B cell (primary cell): ENCODE data around the gene CMIP. TPM values are rescaled to one million over a fixed set of nuclear protein-coding genes. Genes with fewer than 3 reads are reported as not detected.

Source experiments
- ATAC-seq: fragments of 200-7000 bp; cut with Tn5 transposase; one replicate; pipeline ENCODE4 v1.10.0; 2021; ENCODE audit warnings: low read depth, mild to moderate bottlenecking, moderate number of reproducible peaks, moderate library complexity
- CTCF ChIA-PET: fragments of 350-600 bp; sonication (Branson Sonifier 250); formaldehyde crosslinking; loops from one replicate; lab custom pipeline; 2021; ENCODE audit warnings: antibody characterized with exemption, inconsistent platforms; lab: Charles Lee
- POLR2A ChIA-PET: fragments of 350-600 bp; sonication (Branson Sonifier 250); formaldehyde crosslinking; loops from one replicate; lab custom pipeline; 2021; ENCODE audit warnings: antibody characterized with exemption; lab: Charles Lee
- DNase-seq: peaks from one replicate; pipeline ENCODE4 v3.0.0; 2013
- H2AFZ ChIP-seq: 2 replicates; pipeline ENCODE4 v1.6.1; 2012; ENCODE audit warnings: mild to moderate bottlenecking, low read depth, low read length; ENCODE audit not compliant: insufficient read depth, poor library complexity, severe bottlenecking
- H3K27ac ChIP-seq, 2 donors: 1 replicate in 1 of 2; 2 replicates in 1 of 2; pipeline ENCODE4 v1.5.1; 2012 to 2013; ENCODE audit warnings: low read length in 2 of 2, mild to moderate bottlenecking in 2 of 2, moderate library complexity in 1 of 2
- H3K27me3 ChIP-seq, 4 experiments: fragments of 200-600 bp in 1 of 4; sonication (generic) in 1 of 4; replicated peaks in 1 of 4; 1 replicate in 2 of 4; 2 replicates in 2 of 4; pipeline versions ENCODE4 v1.6.1 to v1.7.0; 2013 to 2016; ENCODE audit warnings: low read length in 3 of 4, mild to moderate bottlenecking in 2 of 4, mixed read lengths in 1 of 4, moderate library complexity in 1 of 4; ENCODE audit not compliant: insufficient read depth in 4 of 4, control insufficient read depth in 3 of 4; ENCODE audit errors: control extremely low read depth in 1 of 4
- H3K36me3 ChIP-seq, 2 experiments: replicated peaks in 1 of 2; 1 replicate in 1 of 2; 2 replicates in 1 of 2; pipeline versions ENCODE4 v1.6.1 to v1.7.1; 2013; ENCODE audit warnings: low read length in 1 of 2; ENCODE audit not compliant: insufficient read depth in 2 of 2, control insufficient read depth in 1 of 2; ENCODE audit errors: control extremely low read depth in 1 of 2, extremely low read depth in 1 of 2
- H3K4me1 ChIP-seq, 2 donors: fragments of 200-600 bp in 1 of 2; sonication (generic) in 1 of 2; 1 replicate in 1 of 2; 2 replicates in 1 of 2; pipeline versions ENCODE4 v1.5.1 to v1.6.1; 2013 to 2017; ENCODE audit warnings: low read length in 2 of 2; ENCODE audit not compliant: control insufficient read depth in 2 of 2, insufficient read depth in 2 of 2
- H3K4me2 ChIP-seq: replicated peaks from 2 replicates; pipeline ENCODE3; 2012; ENCODE audit warnings: mild to moderate bottlenecking, low read depth, low read length; ENCODE audit not compliant: poor library complexity, severe bottlenecking
- H3K4me3 ChIP-seq, 5 experiments: fragments of 200-600 bp in 1 of 5; sonication (generic) in 1 of 5; 1 replicate in 3 of 5; 2 replicates in 2 of 5; pipeline versions ENCODE4 v1.5.1 to v1.7.0; 2011 to 2016; ENCODE audit warnings: low read length in 4 of 5, mild to moderate bottlenecking in 4 of 5, low read depth in 2 of 5, control low read depth in 1 of 5, moderate library complexity in 1 of 5; ENCODE audit not compliant: insufficient read depth in 1 of 5; ENCODE audit errors: control extremely low read depth in 1 of 5, extremely low read depth in 1 of 5
- H3K79me2 ChIP-seq: fragments of 200-600 bp; sonication (generic); one replicate; pipeline ENCODE4 v1.6.0; 2016; ENCODE audit warnings: low read length; ENCODE audit not compliant: control insufficient read depth, insufficient read depth
- H3K9ac ChIP-seq: fragments of 200-600 bp; sonication (generic); 2 replicates; pipeline ENCODE4 v1.6.1; 2017; ENCODE audit warnings: mild to moderate bottlenecking, low read length, moderate library complexity
- H3K9me3 ChIP-seq, 3 donors: one replicate each; pipeline versions ENCODE4 v1.6.1 to v1.7.1; 2013; ENCODE audit warnings: low read length in 2 of 3; ENCODE audit not compliant: control insufficient read depth in 2 of 3, insufficient read depth in 1 of 3; ENCODE audit errors: control extremely low read depth in 1 of 3
- H4K20me1 ChIP-seq: 2 replicates; pipeline ENCODE4 v1.6.0; 2012; ENCODE audit warnings: mild to moderate bottlenecking, low read length; ENCODE audit not compliant: insufficient read depth, control insufficient read depth, poor library complexity, severe bottlenecking
- H3K27ac Mint-ChIP-seq: one replicate; pipeline ENCODE4 v1.8.0; 2021; ENCODE audit warnings: mixed read lengths
- H3K27me3 Mint-ChIP-seq: one replicate; pipeline ENCODE4 v1.8.0; 2021; ENCODE audit warnings: mixed read lengths
- H3K4me1 Mint-ChIP-seq: one replicate; pipeline ENCODE4 v1.8.0; 2021; ENCODE audit warnings: mixed read lengths
- H3K4me3 Mint-ChIP-seq: one replicate; pipeline ENCODE4 v1.8.0; 2021; ENCODE audit warnings: mixed read lengths
- H3K9me3 Mint-ChIP-seq: one replicate; pipeline ENCODE4 v1.8.0; 2022; ENCODE audit warnings: mixed read lengths; ENCODE audit not compliant: insufficient read depth
- EZH2 ChIP-seq: IDR thresholded peaks from 2 replicates; pipeline ENCODE4 v1.6.1; 2012; ENCODE audit warnings: borderline replicate concordance, low read depth, mild to moderate bottlenecking, moderate library complexity, low read length; ENCODE audit not compliant: insufficient read depth, poor library complexity, severe bottlenecking
- WGBS: methylation state at CpG from one replicate; pipeline ENCODE4 v1.1.5; 2013; ENCODE audit warnings: missing lambda C conversion rate; ENCODE audit not compliant: insufficient coverage; 5-methylcytosine and 5-hydroxymethylcytosine counted together
- intact Hi-C: fragments of 100-400 bp; cut with micrococcal nuclease; formaldehyde crosslinking; loops from one replicate; pipeline ENCODE4 v1.10.0; 2022
- polyA plus RNA-seq: library from polyadenylated mRNA; depleted of rRNA; stranded (reverse); fragments of >200 nt; gene quantifications from 2 replicates; pipeline ENCODE4 v1.2.3, GENCODE V29; 2012
- total RNA-seq, 2 donors: library from RNA; stranded (reverse); fragments of 120-200 nt in 1 of 2; gene quantifications; 1 replicate in 1 of 2; 2 replicates in 1 of 2; pipeline versions ENCODE4 v1.2.3 to v1.2.4, GENCODE V29; 2013 to 2022
- TF ChIP-seq, protein P1 (sequence below): fragments of 200-600 bp; IDR thresholded peaks from one replicate; pipeline ENCODE4 v1.8.0; 2022; ENCODE audit warnings: antibody characterized with exemption, mild to moderate bottlenecking

Gene CMIP
- total and polyA plus RNA-seq, 2 donors (not counting 1 experiment from before 2014, with no cell fraction given), result 27.1 to 155 TPM

DNA sequence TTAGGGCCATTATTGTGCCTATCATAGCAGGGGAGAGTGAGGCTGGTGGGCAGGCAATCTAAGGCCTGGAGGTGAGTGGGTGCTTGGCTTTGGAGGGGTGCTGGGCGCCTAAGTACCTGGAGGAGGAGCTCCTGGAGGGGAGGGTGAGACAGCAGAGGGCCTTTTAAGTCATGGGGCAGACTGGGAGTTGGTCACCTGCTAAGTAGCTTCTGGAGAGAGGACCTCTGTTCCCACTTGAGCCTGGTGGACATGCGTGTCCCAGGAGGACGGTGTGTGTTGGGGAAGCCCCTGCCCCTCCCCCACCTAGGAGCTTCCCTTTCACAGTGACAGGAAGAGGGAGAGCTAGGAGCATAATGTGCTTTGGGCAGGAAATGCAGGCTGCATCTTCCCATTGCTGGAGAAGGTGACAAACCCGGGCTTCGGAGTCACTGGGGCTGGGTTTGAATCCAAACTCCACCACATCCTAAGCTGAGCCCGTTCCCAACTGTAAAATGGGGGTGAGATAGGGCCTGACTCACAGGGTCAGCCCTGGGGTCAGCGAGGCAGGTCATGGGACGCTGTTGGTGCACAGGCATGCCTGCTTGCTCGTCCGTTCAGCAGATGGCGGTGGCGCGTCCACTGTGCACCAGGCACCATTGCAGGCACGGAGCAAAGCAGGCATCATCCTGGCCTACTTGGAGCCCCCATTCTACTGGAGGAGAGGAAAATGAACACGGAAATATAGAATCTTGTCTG is 37.9 kb downstream of the CMIP start:
- no peak for TF ChIP-seq EZH2
- TF ChIP-seq, protein P1, sequence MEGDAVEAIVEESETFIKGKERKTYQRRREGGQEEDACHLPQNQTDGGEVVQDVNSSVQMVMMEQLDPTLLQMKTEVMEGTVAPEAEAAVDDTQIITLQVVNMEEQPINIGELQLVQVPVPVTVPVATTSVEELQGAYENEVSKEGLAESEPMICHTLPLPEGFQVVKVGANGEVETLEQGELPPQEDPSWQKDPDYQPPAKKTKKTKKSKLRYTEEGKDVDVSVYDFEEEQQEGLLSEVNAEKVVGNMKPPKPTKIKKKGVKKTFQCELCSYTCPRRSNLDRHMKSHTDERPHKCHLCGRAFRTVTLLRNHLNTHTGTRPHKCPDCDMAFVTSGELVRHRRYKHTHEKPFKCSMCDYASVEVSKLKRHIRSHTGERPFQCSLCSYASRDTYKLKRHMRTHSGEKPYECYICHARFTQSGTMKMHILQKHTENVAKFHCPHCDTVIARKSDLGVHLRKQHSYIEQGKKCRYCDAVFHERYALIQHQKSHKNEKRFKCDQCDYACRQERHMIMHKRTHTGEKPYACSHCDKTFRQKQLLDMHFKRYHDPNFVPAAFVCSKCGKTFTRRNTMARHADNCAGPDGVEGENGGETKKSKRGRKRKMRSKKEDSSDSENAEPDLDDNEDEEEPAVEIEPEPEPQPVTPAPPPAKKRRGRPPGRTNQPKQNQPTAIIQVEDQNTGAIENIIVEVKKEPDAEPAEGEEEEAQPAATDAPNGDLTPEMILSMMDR, result no peak
- DNase-seq (no peak), ATAC-seq (no peak)
- 98% methylated on average over 11 of the region's 15 CpGs for WGBS
- Histone ChIP-seq H3K4me1 (peaks cover 61 to 66% of the 10 kb centered on the region in 2 donors), H2AFZ (no peak overlapping the region), H4K20me1 (peaks cover 5% of the 10 kb centered on the region), H3K36me3 (peaks cover 0 to 6% of the 10 kb centered on the region in 2 experiments), H3K4me2 (peak overlapping the region; percentile 79), H3K79me2 (peaks cover 100% of the 10 kb centered on the region), H3K4me3 (no peak overlapping the region), H3K27ac (peak overlapping the region; percentile 92 to 95), H3K9ac (peak overlapping the region; percentile 43), H3K27me3 (no peaks in the 10 kb centered on the region), H3K9me3 (peaks cover 0 to 9% (median 0%) of the 10 kb centered on the region in 3 donors)
- Mint-ChIP-seq H3K4me3 (peak overlapping the region; percentile 87), H3K27ac (peak overlapping the region; percentile 91), H3K4me1 (peaks cover 74% of the 10 kb centered on the region), H3K9me3 (no peaks in the 10 kb centered on the region), H3K27me3 (no peaks in the 10 kb centered on the region)
- intact Hi-C loops, result loop anchor here (10.0 kb wide), 1 partner anchor 682 kb away; no protein-coding TSS in a partner anchor
- POLR2A ChIA-PET, result interaction anchor here (0.7 to 2.9 kb wide), 5 partner anchors 13 to 37 kb away, joined by 3 to 21 read pairs (median 7); no protein-coding TSS in a partner anchor
- CTCF ChIA-PET, result interaction anchor here (2.4 to 6.5 kb wide), 4 partner anchors 13 to 139 kb away, joined by 11 to 49 read pairs (median 12); partner anchors contain the start of gene CMIP
